ENCODE data around the gene STT3A.
A peak's percentile ranks its signal among the peaks of the same experiment; 100 is the strongest.

Gene STT3A

DNA sequence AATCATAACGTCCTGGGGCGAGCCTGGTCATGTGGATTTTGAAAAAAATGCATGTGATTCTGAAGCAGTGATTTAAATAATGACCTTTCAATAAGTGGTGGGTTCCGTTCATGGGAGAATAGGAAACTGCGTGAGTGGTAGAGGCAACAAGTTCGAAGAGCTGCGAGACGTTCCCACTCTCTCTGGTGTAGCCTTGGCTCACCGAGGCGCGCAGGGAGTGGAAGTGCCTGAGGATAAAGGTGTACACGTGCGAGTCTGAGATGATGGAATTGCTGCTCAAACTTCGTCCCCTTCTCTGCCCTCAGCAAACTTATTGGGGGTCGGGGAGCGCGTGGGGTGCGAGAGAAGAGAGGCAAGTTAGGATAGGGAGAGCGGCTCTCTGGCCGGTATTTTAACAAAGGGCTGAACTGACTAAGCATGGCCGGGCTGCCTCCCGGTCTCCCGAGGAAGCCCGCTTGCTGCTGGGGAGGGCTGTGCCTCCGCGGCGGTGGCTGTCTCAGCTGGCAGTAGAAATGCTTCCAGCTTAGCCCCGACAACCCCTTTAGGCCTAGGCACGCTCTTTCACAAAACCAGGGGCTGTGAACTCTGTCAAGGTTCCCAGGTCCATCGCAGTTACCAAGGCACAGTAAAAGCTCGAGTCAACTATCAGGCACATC, 875 bp upstream of the STT3A start:
- Histone ChIP-seq H3K9me3 (replicated peaks; ENCODE audit: insufficient read depth, low read length) (no peaks in the 10 kb centered on the region), H3K9ac (ENCODE audit: low read length) (peak overlapping the region; percentile 89), H3K9me2 (replicated peaks; ENCODE audit: insufficient read depth, low read length) (no peaks in the 10 kb centered on the region), H3K79me2 (ENCODE audit: low read length) (peaks cover 50% of the 10 kb centered on the region), H3F3A (ENCODE audit: insufficient read depth, low read length) (0 out of 2 replicates have a peak, but pooled peaks cover 3% of the 10 kb centered on the region), H4K20me1 (ENCODE audit: insufficient read depth, low read length) (no peaks in the 10 kb centered on the region), H3K4me3 (ENCODE audit: low read length) (peak overlapping the region; percentile 77), H3K27me3 (replicated peaks; ENCODE audit: insufficient read depth, low read length) (no peaks in the 10 kb centered on the region), H2AFZ (ENCODE audit: low read length) (peak overlapping the region; percentile 88), H3K27ac (ENCODE audit: low read length) (peak overlapping the region; percentile 80), H3K36me3 (replicated peaks; ENCODE audit: insufficient read depth, low read length) (peaks cover 3% of the 10 kb centered on the region; the same call in 1 of the 2 replicates), H3K4me2 (ENCODE audit: low read depth, low read length) (peak overlapping the region; percentile 79), H3K4me1 (ENCODE audit: low read length) (peaks cover 11% of the 10 kb centered on the region)
- DNase-seq, result peak; percentile 10
- no peak for TF ChIP-seq EZH2 (optimal IDR thresholded peaks at IDR 0.05; ENCODE audit: low read depth, low read length)
- TF ChIP-seq EZH2phosphoT487 (IDR thresholded peaks at IDR 0.05; ENCODE audit: low read length), result no peak
- TF ChIP-seq, protein P1, sequence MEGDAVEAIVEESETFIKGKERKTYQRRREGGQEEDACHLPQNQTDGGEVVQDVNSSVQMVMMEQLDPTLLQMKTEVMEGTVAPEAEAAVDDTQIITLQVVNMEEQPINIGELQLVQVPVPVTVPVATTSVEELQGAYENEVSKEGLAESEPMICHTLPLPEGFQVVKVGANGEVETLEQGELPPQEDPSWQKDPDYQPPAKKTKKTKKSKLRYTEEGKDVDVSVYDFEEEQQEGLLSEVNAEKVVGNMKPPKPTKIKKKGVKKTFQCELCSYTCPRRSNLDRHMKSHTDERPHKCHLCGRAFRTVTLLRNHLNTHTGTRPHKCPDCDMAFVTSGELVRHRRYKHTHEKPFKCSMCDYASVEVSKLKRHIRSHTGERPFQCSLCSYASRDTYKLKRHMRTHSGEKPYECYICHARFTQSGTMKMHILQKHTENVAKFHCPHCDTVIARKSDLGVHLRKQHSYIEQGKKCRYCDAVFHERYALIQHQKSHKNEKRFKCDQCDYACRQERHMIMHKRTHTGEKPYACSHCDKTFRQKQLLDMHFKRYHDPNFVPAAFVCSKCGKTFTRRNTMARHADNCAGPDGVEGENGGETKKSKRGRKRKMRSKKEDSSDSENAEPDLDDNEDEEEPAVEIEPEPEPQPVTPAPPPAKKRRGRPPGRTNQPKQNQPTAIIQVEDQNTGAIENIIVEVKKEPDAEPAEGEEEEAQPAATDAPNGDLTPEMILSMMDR (IDR thresholded peaks at IDR 0.05; ENCODE audit: low read length), result no peak

DNA sequence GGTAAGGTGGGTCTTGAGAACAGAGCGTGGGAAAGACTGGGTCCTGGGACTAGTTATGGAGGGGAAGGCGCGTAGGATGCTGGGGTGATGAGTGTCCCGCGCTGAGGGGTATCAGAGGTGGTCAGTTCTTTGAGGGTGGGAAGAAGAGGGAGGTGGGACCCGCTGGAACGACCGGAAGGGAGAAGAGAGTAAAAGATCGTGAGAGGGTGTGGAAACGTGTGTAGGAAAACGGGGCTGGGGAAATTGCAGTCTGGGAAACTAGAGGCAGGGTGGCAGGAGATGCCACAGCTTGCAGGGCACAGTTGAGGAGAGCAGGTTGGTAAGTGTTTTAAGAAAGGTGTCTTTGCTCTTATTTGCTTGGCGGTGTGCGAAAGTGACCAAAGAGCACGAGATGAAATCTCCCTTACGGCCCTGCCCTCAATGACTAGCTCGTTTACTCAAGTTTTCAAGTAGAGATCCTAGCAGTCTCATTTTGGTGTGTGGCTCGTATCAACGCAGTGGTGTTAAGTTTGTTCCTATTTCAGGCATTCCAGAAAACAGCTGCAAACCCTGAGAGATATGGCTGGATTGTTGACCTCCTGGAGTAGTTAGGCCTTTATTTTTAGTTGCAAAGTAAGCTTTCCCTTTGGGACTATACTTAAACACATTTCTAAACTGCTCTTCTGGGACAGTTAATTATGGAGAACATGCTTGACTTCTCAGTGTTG, 615 bp downstream of the STT3A start:
- DNase-seq, result peak; percentile 19
- 0 out of 2 replicates have a peak, but pooled peaks cover 3% of the 10 kb centered on the region for H3F3A ChIP-seq (ENCODE audit: insufficient read depth, low read length)
- H3K27me3 ChIP-seq (replicated peaks; ENCODE audit: insufficient read depth, low read length), result no peaks in the 10 kb centered on the region
- H3K36me3 ChIP-seq (replicated peaks; ENCODE audit: insufficient read depth, low read length), result peaks cover 12% of the 10 kb centered on the region; the same call in 1 of the 2 replicates
- peaks cover 65% of the 10 kb centered on the region for H3K79me2 ChIP-seq (ENCODE audit: low read length)
- peak overlapping the region; percentile 42 for H2AFZ ChIP-seq (ENCODE audit: low read length)
- H3K9me3 ChIP-seq (replicated peaks; ENCODE audit: insufficient read depth, low read length), result no peaks in the 10 kb centered on the region
- no peak for TF ChIP-seq EZH2 (optimal IDR thresholded peaks at IDR 0.05; ENCODE audit: low read depth, low read length)
- no peaks in the 10 kb centered on the region; the same call in 1 of the 2 replicates for H4K20me1 ChIP-seq (ENCODE audit: insufficient read depth, low read length)
- peaks cover 11% of the 10 kb centered on the region for H3K4me1 ChIP-seq (ENCODE audit: low read length)
- peak overlapping the region; percentile 93 for H3K9ac ChIP-seq (ENCODE audit: low read length)
- peak overlapping the region; percentile 51 for H3K4me2 ChIP-seq (ENCODE audit: low read depth, low read length)
- peak overlapping the region; percentile 94 for H3K4me3 ChIP-seq (ENCODE audit: low read length)
- H3K9me2 ChIP-seq (replicated peaks; ENCODE audit: insufficient read depth, low read length), result no peaks in the 10 kb centered on the region
- peak overlapping the region; percentile 65; the same call in 1 of the 2 replicates for H3K27ac ChIP-seq (ENCODE audit: low read length)

DNA sequence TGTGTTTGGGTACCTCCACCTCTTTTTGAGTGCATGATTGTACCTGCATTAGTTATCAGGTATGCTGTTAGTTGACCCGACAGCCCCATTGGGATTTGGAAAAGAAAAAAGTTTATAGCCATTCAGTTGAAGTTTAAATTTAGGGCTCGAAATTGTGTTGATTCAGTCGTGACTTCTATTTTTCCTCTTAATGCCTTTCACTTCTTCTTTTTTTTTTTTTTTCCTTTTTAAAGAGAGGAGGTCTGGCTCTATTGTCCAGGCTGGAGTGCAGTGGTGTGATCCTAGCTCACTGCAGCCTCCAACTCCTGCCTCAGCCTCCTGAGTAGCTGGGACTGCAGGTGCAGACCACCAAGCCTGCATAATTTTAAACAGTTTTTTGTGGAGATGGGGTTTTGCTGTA, 2.3 kb downstream of the STT3A start:
- H3K9me2 ChIP-seq (replicated peaks; ENCODE audit: insufficient read depth, low read length), result no peaks in the 10 kb centered on the region
- H3K27me3 ChIP-seq (replicated peaks; ENCODE audit: insufficient read depth, low read length), result no peaks in the 10 kb centered on the region
- H3K36me3 ChIP-seq (replicated peaks; ENCODE audit: insufficient read depth, low read length), result peaks cover 12% of the 10 kb centered on the region; the same call in 1 of the 2 replicates
- no peak overlapping the region for H3K27ac ChIP-seq (ENCODE audit: low read length)
- 0 out of 2 replicates have a peak, but pooled peaks cover 3% of the 10 kb centered on the region for H3F3A ChIP-seq (ENCODE audit: insufficient read depth, low read length)
- peaks cover 76% of the 10 kb centered on the region for H3K79me2 ChIP-seq (ENCODE audit: low read length)
- no peak for DNase-seq
- H3K4me2 ChIP-seq (ENCODE audit: low read depth, low read length), result peak overlapping the region; percentile 3; the same call in 1 of the 2 replicates
- H3K9ac ChIP-seq (ENCODE audit: low read length), result no peak overlapping the region
- H3K9me3 ChIP-seq (replicated peaks; ENCODE audit: insufficient read depth, low read length), result no peaks in the 10 kb centered on the region
- no peak overlapping the region for H3K4me3 ChIP-seq (ENCODE audit: low read length)
- H3K4me1 ChIP-seq (ENCODE audit: low read length), result peaks cover 11% of the 10 kb centered on the region
- H4K20me1 ChIP-seq (ENCODE audit: insufficient read depth, low read length), result no peaks in the 10 kb centered on the region; the same call in 1 of the 2 replicates
- no peak overlapping the region for H2AFZ ChIP-seq (ENCODE audit: low read length)
- TF ChIP-seq, protein P1 (IDR thresholded peaks at IDR 0.05; ENCODE audit: low read length), result no peak
- TF ChIP-seq EZH2 (optimal IDR thresholded peaks at IDR 0.05; ENCODE audit: low read depth, low read length) (no peak), EZH2phosphoT487 (IDR thresholded peaks at IDR 0.05; ENCODE audit: low read length) (no peak)
